ENCODE results near the gene JRKL.

The JRKL gene

DNA sequence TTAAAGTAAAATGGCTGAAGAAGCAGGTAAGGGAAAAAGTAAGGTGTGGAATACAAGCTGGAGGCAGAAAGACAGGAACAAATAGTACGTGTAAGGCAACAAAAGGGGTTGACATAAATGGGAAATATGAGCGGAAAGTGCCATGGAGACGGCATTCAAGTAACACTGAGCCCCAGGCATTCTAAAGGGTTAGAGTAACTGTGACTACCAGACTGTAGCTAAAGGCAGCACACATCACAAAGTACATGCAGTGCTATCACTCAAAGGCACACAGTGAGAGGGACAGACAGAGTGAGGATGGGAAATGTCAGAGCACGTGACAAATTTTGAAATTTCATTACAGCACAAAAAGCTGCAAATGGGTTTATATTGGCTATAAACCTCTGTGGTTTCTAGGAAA is 33.0 kb upstream of the JRKL start:
- TF ChIP-seq, protein P1, sequence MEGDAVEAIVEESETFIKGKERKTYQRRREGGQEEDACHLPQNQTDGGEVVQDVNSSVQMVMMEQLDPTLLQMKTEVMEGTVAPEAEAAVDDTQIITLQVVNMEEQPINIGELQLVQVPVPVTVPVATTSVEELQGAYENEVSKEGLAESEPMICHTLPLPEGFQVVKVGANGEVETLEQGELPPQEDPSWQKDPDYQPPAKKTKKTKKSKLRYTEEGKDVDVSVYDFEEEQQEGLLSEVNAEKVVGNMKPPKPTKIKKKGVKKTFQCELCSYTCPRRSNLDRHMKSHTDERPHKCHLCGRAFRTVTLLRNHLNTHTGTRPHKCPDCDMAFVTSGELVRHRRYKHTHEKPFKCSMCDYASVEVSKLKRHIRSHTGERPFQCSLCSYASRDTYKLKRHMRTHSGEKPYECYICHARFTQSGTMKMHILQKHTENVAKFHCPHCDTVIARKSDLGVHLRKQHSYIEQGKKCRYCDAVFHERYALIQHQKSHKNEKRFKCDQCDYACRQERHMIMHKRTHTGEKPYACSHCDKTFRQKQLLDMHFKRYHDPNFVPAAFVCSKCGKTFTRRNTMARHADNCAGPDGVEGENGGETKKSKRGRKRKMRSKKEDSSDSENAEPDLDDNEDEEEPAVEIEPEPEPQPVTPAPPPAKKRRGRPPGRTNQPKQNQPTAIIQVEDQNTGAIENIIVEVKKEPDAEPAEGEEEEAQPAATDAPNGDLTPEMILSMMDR (IDR thresholded peaks at IDR 0.05; ENCODE audit: control insufficient read depth, insufficient read depth, low read depth, low read length, missing control alignments), result no peak
- H3K4me3 ChIP-seq (ENCODE audit: control insufficient read depth, low read depth, low read length), result no peak overlapping the region
- no peak for DNase-seq (ENCODE audit: low read depth)

DNA sequence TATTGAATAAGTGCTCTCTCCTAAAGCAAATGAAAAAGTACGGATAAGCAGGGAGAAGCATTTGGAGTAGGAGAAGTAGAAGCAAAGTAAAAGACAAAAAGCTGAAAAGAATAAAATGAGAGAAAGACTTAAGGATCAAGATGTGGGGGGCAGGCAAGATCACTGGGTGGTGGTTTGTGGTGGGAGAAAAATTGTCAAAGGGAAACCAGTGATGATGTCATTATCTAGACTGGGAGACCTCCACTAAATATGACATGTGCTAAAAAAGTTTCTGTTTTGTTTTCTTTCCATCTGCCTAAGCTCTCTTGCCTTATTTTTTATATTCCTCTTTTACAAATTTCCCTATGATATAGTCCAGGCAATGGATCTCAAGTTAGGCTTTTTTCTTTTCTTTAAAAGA is 32.0 kb upstream of the JRKL start:
- H3K4me3 ChIP-seq (ENCODE audit: control insufficient read depth, low read depth, low read length), result no peak overlapping the region
- no peak for DNase-seq (ENCODE audit: low read depth)
- TF ChIP-seq, protein P1 (IDR thresholded peaks at IDR 0.05; ENCODE audit: control insufficient read depth, insufficient read depth, low read depth, low read length, missing control alignments), result no peak

DNA sequence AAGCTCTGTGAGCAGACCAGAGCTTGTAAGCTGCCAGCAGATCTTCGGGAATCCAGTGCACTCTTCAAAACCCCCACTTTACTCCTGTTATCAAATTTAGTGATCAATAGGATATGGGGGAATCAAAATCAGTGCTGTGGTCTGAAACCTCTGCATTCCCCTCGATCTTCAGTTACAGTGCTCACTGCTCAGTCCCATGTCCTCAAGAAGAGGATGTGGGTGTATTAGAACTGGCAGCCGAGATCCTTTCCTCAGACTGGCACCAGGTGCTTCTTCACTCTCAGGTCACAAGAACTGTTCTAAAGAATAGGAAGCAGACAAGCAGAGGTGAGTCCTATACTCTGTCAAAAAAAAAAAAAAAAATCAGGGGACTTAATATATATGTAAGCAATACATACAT is 31.5 kb upstream of the JRKL start:
- H3K4me3 ChIP-seq (ENCODE audit: control insufficient read depth, low read depth, low read length), result no peak overlapping the region
- TF ChIP-seq, protein P1 (IDR thresholded peaks at IDR 0.05; ENCODE audit: control insufficient read depth, insufficient read depth, low read depth, low read length, missing control alignments), result no peak
- DNase-seq (ENCODE audit: low read depth), result no peak

DNA sequence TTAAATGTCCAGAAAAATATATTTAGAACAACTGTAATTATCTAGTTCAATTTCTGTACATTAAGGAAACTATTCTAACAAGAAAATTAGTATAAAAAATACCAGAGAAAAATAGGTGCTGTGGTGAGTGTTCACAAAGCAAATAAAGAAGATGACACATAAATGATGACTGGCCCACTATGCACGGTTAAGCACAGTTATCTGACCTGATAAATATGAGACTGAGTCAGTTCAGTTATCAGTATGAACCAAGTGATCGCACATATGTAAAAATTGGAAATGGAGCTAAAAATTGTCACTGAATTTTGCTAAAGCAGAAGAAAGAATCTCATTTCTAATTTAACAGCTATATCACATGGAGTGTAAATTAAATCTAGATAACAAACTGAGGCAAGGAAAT is 28.0 kb upstream of the JRKL start:
- no peak for DNase-seq (ENCODE audit: low read depth)
- TF ChIP-seq, protein P1 (IDR thresholded peaks at IDR 0.05; ENCODE audit: control insufficient read depth, insufficient read depth, low read depth, low read length, missing control alignments), result no peak
- H3K4me3 ChIP-seq (ENCODE audit: control insufficient read depth, low read depth, low read length), result no peak overlapping the region

DNA sequence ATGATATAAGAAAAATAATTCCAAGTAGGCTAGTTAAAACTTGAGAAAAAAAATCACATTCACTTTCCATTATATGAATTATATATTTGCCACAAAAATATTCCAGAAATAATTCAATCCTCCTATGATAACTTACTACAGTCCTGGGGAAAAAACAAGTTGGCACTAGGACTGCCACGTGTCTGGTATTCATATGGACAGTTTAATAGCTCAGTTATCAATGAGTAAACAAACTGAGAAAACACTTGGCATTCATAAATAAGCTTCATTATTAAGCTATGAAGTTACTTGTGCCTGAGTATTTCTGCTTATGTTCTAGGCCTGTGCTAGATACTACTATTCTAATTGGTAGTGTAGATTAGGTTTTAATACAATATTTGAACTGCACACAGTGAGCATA is 24.3 kb upstream of the JRKL start:
- TF ChIP-seq, protein P1 (IDR thresholded peaks at IDR 0.05; ENCODE audit: control insufficient read depth, insufficient read depth, low read depth, low read length, missing control alignments), result no peak
- no peak for DNase-seq (ENCODE audit: low read depth)
- H3K4me3 ChIP-seq (ENCODE audit: control insufficient read depth, low read depth, low read length), result no peak overlapping the region

DNA sequence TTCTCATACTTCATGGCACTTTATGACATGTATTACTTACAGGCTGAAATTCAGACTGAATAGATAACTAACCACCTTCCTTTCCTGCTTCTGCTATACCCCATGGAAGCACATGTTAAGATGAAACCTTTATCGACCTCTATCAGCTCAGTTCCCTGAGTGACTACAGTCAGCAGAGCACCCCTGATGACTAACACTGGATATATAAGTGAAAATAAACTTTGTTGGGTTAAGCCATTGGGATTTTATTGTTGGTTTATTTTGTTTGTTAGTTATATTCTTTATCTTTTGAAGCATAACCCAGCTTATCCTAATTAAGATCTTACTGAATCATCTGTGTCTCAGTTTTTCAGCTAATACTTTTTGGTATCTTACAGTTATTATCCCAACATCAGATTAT is 23.8 kb upstream of the JRKL start:
- TF ChIP-seq, protein P1 (IDR thresholded peaks at IDR 0.05; ENCODE audit: control insufficient read depth, insufficient read depth, low read depth, low read length, missing control alignments), result no peak
- no peak overlapping the region for H3K4me3 ChIP-seq (ENCODE audit: control insufficient read depth, low read depth, low read length)
- DNase-seq (ENCODE audit: low read depth), result no peak

DNA sequence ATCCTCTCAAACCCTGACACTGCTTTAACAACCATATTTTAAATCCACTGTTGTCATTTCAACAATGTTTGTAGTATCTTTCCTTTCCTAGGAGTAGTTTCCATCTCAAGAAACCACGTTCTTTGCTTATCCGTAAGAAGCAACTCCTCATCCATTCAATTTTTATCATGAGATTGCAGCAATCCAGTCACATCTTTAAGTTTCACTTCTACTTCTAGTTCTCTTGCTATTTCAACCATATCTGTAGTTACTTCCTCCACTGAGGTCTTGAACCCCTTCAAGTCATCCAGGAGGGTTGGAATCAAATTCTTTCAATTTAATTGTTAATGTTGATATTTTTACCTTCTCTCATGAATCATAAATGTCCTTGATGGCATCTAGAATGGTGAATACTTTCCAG is 22.5 kb upstream of the JRKL start:
- TF ChIP-seq, protein P1 (IDR thresholded peaks at IDR 0.05; ENCODE audit: control insufficient read depth, insufficient read depth, low read depth, low read length, missing control alignments), result no peak
- no peak for DNase-seq (ENCODE audit: low read depth)
- no peak overlapping the region for H3K4me3 ChIP-seq (ENCODE audit: control insufficient read depth, low read depth, low read length)
